GM23338 (cell line): Measurements from ENCODE around the gene CHN2. TPM values are rescaled to one million over a fixed set of nuclear protein-coding genes. Genes with fewer than 3 reads are reported as not detected.

Source experiments
- ATAC-seq: fragments of 200-7000 bp; cut with Tn5 transposase; 3 replicates; pipeline ENCODE4 v1.9.1; 2020
- DNase-seq: peaks from one replicate; pipeline ENCODE4 v3.0.0-alpha.2; 2015; ENCODE audit warnings: low spot score
- H2AFZ ChIP-seq: fragments of 200-600 bp; sonication (generic); 2 replicates; pipeline ENCODE4 v1.8.0; 2016; ENCODE audit warnings: antibody characterized with exemption, mild to moderate bottlenecking, moderate library complexity
- H3F3A ChIP-seq: fragments of 200-600 bp; sonication (generic); replicated peaks from 2 replicates; pipeline ENCODE4 v1.8.0; 2017; ENCODE audit warnings: antibody characterized with exemption, mixed run types, low read depth
- H3K27ac ChIP-seq: fragments of 200-600 bp; sonication (generic); 2 replicates; pipeline ENCODE4 v1.6.1; 2016; ENCODE audit warnings: low read depth
- H3K27me3 ChIP-seq: fragments of 200-600 bp; sonication (generic); 2 replicates; pipeline ENCODE4 v1.8.0; 2016; ENCODE audit warnings: mild to moderate bottlenecking, mixed run types, moderate library complexity; ENCODE audit not compliant: insufficient read depth
- H3K36me3 ChIP-seq: fragments of 200-600 bp; sonication (generic); 2 replicates; pipeline ENCODE4 v1.8.0; 2016; ENCODE audit warnings: mild to moderate bottlenecking; ENCODE audit not compliant: insufficient read depth
- H3K4me1 ChIP-seq: fragments of 200-600 bp; sonication (generic); 2 replicates; pipeline ENCODE4 v1.8.0; 2016; ENCODE audit warnings: mild to moderate bottlenecking, moderate library complexity; ENCODE audit not compliant: insufficient read depth
- H3K4me2 ChIP-seq: fragments of 200-600 bp; sonication (generic); 2 replicates; pipeline ENCODE4 v1.7.1; 2017; ENCODE audit warnings: mixed run types
- H3K4me3 ChIP-seq: fragments of 200-600 bp; sonication (generic); 2 replicates; pipeline ENCODE4 v1.6.1; 2016; ENCODE audit warnings: mixed run types
- H3K79me2 ChIP-seq: fragments of 200-600 bp; sonication (generic); replicated peaks from 2 replicates; pipeline ENCODE4 v1.8.0; 2017; ENCODE audit warnings: mild to moderate bottlenecking; ENCODE audit not compliant: insufficient read depth
- H3K9me2 ChIP-seq: fragments of 200-600 bp; sonication (generic); 2 replicates; pipeline ENCODE4 v1.8.0; 2017; ENCODE audit not compliant: insufficient read depth
- H4K20me1 ChIP-seq: fragments of 200-600 bp; sonication (generic); replicated peaks from 2 replicates; pipeline ENCODE4 v1.8.0; 2017; ENCODE audit warnings: mild to moderate bottlenecking; ENCODE audit not compliant: insufficient read depth
- H3K27ac Mint-ChIP-seq: 2 replicates; pipeline ENCODE4 v1.8.0; 2020; ENCODE audit warnings: inconsistent platforms, mild to moderate bottlenecking, moderate library complexity, mixed read lengths
- H3K27me3 Mint-ChIP-seq: 3 replicates; pipeline ENCODE4 v1.8.0; 2022; ENCODE audit warnings: low read depth, mild to moderate bottlenecking, moderate library complexity, mixed read lengths, inconsistent platforms; ENCODE audit not compliant: insufficient read depth, poor library complexity
- H3K36me3 Mint-ChIP-seq: 3 replicates; pipeline ENCODE4 v1.8.0; 2021; ENCODE audit warnings: low read depth, mild to moderate bottlenecking, inconsistent platforms, moderate library complexity, mixed read lengths
- H3K4me1 Mint-ChIP-seq: 3 replicates; pipeline ENCODE4 v1.8.0; 2020; ENCODE audit warnings: mild to moderate bottlenecking, inconsistent platforms, mixed read lengths
- H3K4me3 Mint-ChIP-seq: 3 replicates; pipeline ENCODE4 v1.8.0; 2021; ENCODE audit warnings: moderate library complexity, mild to moderate bottlenecking, inconsistent platforms, mixed read lengths
- H3K9me3 Mint-ChIP-seq: 3 replicates; pipeline ENCODE4 v1.8.0; 2020; ENCODE audit warnings: moderate library complexity, mild to moderate bottlenecking, inconsistent platforms, mixed read lengths
- CREB1 ChIP-seq: fragments of 250-450 bp; sonication (Bioruptor Pico); IDR thresholded peaks from 2 replicates; pipeline ENCODE4 v1.5.0; 2020; ENCODE audit warnings: low read depth, mild to moderate bottlenecking, moderate library complexity
- EZH2 ChIP-seq: fragments of 200-600 bp; sonication (generic); IDR thresholded peaks from one replicate; pipeline ENCODE4 v1.8.0; 2017; ENCODE audit warnings: antibody characterized with exemption, mild to moderate bottlenecking, low read depth; ENCODE audit not compliant: unreplicated experiment
- EZH2phosphoT487 ChIP-seq: fragments of 200-600 bp; sonication (generic); IDR thresholded peaks from one replicate; pipeline ENCODE4 v1.8.1; 2018; ENCODE audit warnings: antibody characterized with exemption; ENCODE audit not compliant: unreplicated experiment
- JUNB ChIP-seq: IDR thresholded peaks from one replicate; pipeline ENCODE4 v1.6.1; 2016; ENCODE audit warnings: antibody characterized with exemption; ENCODE audit not compliant: unreplicated experiment
- NANOG ChIP-seq: IDR thresholded peaks from 2 replicates; pipeline ENCODE4 v1.6.1; 2016; ENCODE audit warnings: antibody characterized with exemption, borderline replicate concordance
- POLR2AphosphoS5 ChIP-seq: IDR thresholded peaks from 2 replicates; pipeline ENCODE4 v1.6.1; 2016; ENCODE audit warnings: antibody characterized with exemption, low read depth
- STAT1 ChIP-seq: IDR thresholded peaks from one replicate; pipeline ENCODE4 v1.6.1; 2016; ENCODE audit warnings: antibody characterized with exemption; ENCODE audit not compliant: unreplicated experiment
- ZNF114 ChIP-seq: fragments of 250-450 bp; sonication (Bioruptor Pico); IDR thresholded peaks from 2 replicates; pipeline ENCODE4 v1.5.0; 2020; ENCODE audit warnings: mild to moderate bottlenecking, moderate library complexity
- ZNF331 ChIP-seq: fragments of 250-450 bp; sonication (Bioruptor Pico); IDR thresholded peaks from 2 replicates; pipeline ENCODE4 v1.5.0; 2020; ENCODE audit warnings: low read depth, mild to moderate bottlenecking, moderate library complexity
- polyA plus RNA-seq: library from polyadenylated mRNA; unstranded; fragments of >200 nt; fragmentation: Nextera tagmentation; extraction: Ambion mirVana; gene quantifications from 2 replicates; pipeline ENCODE4 v1.2.1, GENCODE V29; 2016
- total RNA-seq: library from RNA; depleted of rRNA; stranded (reverse); fragments of >200 nt; shearing (Covaris generic); gene quantifications from 2 replicates; pipeline ENCODE4 v1.2.3, GENCODE V29; 2014
- TF ChIP-seq, protein P1 (sequence below): fragments of 250-450 bp; sonication (Bioruptor Pico); IDR thresholded peaks from 2 replicates; pipeline ENCODE4 v1.5.0; 2020; ENCODE audit warnings: mild to moderate bottlenecking, moderate library complexity
- TF ChIP-seq, protein P2 (sequence below): IDR thresholded peaks from 2 replicates; pipeline ENCODE4 v1.6.1; 2016; ENCODE audit warnings: antibody characterized with exemption
- TF ChIP-seq, protein P3 (sequence below), 2 experiments: fragments of 200-600 bp in 1 of 2; sonication (generic) in 1 of 2; conservative IDR thresholded peaks; 2 replicates each; pipeline versions ENCODE4 v1.5.1 to v1.6.1; 2016 to 2017; ENCODE audit warnings: antibody characterized with exemption in 2 of 2, low read depth in 2 of 2, mild to moderate bottlenecking in 2 of 2, moderate library complexity in 1 of 2
- TF ChIP-seq, protein P4 (sequence below): IDR thresholded peaks from one replicate; pipeline ENCODE4 v1.6.1; 2018; ENCODE audit warnings: antibody characterized with exemption; ENCODE audit not compliant: unreplicated experiment

The CHN2 gene
- total and polyA plus RNA-seq, 2 experiments from 2014 or later: 6.1 to 7.5 TPM

DNA sequence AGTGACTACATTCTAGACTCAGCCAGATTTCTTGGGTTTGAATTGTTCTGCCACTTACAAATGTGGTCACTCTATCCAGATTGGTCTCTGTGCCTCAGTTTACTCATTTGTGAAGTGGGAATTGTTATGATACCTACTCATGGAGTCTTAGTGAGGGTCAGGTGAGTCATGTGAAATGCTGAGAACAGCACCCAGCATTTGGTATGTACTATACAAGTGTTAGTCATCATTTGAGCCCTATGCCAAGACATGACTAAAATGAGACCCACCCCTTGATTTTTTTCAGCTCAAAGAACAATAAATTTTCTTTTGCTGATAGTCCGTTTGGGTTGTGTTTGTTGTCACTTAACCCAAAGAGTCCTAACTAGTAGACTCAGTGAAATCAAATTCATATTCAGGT, 92.8 kb downstream of the CHN2 start:
- Histone ChIP-seq H3K4me1 (peaks cover 41% of the 10 kb centered on the region), H3K4me3 (no peak overlapping the region), H3K9me2 (no peaks in the 10 kb centered on the region), H3K27ac (no peak overlapping the region), H3K79me2 (no peaks in the 10 kb centered on the region), H3K27me3 (no peaks in the 10 kb centered on the region), H2AFZ (no peak overlapping the region), H3F3A (no peaks in the 10 kb centered on the region), H4K20me1 (no peaks in the 10 kb centered on the region), H3K4me2 (no peak overlapping the region), H3K36me3 (no peaks in the 10 kb centered on the region)
- DNase-seq: no peak
- Mint-ChIP-seq H3K27me3 (peaks cover 2% of the 10 kb centered on the region), H3K36me3 (no peaks in the 10 kb centered on the region), H3K9me3 (no peaks in the 10 kb centered on the region), H3K27ac (no peak overlapping the region), H3K4me1 (peaks cover 37% of the 10 kb centered on the region), H3K4me3 (no peak overlapping the region)
- ATAC-seq: no peak
- TF ChIP-seq EZH2phosphoT487 (no peak), EZH2 (no peak), JUNB (no peak), ZNF114 (CRISPR knock-in tag) (no peak), STAT1 (no peak), ZNF331 (CRISPR knock-in tag) (no peak), POLR2AphosphoS5 (no peak), NANOG (no peak), CREB1 (no peak)
- TF ChIP-seq, protein P1, sequence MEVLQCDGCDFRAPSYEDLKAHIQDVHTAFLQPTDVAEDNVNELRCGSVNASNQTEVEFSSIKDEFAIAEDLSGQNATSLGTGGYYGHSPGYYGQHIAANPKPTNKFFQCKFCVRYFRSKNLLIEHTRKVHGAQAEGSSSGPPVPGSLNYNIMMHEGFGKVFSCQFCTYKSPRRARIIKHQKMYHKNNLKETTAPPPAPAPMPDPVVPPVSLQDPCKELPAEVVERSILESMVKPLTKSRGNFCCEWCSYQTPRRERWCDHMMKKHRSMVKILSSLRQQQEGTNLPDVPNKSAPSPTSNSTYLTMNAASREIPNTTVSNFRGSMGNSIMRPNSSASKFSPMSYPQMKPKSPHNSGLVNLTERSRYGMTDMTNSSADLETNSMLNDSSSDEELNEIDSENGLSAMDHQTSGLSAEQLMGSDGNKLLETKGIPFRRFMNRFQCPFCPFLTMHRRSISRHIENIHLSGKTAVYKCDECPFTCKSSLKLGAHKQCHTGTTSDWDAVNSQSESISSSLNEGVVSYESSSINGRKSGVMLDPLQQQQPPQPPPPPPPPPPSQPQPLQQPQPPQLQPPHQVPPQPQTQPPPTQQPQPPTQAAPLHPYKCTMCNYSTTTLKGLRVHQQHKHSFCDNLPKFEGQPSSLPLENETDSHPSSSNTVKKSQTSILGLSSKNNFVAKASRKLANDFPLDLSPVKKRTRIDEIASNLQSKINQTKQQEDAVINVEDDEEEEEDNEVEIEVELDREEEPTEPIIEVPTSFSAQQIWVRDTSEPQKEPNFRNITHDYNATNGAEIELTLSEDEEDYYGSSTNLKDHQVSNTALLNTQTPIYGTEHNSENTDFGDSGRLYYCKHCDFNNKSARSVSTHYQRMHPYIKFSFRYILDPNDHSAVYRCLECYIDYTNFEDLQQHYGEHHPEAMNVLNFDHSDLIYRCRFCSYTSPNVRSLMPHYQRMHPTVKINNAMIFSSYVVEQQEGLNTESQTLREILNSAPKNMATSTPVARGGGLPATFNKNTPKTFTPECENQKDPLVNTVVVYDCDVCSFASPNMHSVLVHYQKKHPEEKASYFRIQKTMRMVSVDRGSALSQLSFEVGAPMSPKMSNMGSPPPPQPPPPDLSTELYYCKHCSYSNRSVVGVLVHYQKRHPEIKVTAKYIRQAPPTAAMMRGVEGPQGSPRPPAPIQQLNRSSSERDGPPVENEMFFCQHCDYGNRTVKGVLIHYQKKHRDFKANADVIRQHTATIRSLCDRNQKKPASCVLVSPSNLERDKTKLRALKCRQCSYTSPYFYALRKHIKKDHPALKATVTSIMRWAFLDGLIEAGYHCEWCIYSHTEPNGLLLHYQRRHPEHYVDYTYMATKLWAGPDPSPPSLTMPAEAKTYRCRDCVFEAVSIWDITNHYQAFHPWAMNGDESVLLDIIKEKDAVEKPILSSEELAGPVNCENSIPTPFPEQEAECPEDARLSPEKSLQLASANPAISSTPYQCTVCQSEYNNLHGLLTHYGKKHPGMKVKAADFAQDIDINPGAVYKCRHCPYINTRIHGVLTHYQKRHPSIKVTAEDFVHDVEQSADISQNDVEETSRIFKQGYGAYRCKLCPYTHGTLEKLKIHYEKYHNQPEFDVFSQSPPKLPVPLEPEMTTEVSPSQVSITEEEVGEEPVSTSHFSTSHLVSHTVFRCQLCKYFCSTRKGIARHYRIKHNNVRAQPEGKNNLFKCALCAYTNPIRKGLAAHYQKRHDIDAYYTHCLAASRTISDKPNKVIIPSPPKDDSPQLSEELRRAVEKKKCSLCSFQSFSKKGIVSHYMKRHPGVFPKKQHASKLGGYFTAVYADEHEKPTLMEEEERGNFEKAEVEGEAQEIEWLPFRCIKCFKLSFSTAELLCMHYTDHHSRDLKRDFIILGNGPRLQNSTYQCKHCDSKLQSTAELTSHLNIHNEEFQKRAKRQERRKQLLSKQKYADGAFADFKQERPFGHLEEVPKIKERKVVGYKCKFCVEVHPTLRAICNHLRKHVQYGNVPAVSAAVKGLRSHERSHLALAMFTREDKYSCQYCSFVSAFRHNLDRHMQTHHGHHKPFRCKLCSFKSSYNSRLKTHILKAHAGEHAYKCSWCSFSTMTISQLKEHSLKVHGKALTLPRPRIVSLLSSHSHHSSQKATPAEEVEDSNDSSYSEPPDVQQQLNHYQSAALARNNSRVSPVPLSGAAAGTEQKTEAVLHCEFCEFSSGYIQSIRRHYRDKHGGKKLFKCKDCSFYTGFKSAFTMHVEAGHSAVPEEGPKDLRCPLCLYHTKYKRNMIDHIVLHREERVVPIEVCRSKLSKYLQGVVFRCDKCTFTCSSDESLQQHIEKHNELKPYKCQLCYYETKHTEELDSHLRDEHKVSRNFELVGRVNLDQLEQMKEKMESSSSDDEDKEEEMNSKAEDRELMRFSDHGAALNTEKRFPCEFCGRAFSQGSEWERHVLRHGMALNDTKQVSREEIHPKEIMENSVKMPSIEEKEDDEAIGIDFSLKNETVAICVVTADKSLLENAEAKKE (CRISPR knock-in tag): no peak
- TF ChIP-seq, protein P2, sequence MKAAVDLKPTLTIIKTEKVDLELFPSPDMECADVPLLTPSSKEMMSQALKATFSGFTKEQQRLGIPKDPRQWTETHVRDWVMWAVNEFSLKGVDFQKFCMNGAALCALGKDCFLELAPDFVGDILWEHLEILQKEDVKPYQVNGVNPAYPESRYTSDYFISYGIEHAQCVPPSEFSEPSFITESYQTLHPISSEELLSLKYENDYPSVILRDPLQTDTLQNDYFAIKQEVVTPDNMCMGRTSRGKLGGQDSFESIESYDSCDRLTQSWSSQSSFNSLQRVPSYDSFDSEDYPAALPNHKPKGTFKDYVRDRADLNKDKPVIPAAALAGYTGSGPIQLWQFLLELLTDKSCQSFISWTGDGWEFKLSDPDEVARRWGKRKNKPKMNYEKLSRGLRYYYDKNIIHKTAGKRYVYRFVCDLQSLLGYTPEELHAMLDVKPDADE: no peak
- TF ChIP-seq, protein P3, sequence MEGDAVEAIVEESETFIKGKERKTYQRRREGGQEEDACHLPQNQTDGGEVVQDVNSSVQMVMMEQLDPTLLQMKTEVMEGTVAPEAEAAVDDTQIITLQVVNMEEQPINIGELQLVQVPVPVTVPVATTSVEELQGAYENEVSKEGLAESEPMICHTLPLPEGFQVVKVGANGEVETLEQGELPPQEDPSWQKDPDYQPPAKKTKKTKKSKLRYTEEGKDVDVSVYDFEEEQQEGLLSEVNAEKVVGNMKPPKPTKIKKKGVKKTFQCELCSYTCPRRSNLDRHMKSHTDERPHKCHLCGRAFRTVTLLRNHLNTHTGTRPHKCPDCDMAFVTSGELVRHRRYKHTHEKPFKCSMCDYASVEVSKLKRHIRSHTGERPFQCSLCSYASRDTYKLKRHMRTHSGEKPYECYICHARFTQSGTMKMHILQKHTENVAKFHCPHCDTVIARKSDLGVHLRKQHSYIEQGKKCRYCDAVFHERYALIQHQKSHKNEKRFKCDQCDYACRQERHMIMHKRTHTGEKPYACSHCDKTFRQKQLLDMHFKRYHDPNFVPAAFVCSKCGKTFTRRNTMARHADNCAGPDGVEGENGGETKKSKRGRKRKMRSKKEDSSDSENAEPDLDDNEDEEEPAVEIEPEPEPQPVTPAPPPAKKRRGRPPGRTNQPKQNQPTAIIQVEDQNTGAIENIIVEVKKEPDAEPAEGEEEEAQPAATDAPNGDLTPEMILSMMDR (conservative IDR thresholded peaks at IDR 0.05; ENCODE audit: low read depth in 2 of 2): no peak
- TF ChIP-seq, protein P4, sequence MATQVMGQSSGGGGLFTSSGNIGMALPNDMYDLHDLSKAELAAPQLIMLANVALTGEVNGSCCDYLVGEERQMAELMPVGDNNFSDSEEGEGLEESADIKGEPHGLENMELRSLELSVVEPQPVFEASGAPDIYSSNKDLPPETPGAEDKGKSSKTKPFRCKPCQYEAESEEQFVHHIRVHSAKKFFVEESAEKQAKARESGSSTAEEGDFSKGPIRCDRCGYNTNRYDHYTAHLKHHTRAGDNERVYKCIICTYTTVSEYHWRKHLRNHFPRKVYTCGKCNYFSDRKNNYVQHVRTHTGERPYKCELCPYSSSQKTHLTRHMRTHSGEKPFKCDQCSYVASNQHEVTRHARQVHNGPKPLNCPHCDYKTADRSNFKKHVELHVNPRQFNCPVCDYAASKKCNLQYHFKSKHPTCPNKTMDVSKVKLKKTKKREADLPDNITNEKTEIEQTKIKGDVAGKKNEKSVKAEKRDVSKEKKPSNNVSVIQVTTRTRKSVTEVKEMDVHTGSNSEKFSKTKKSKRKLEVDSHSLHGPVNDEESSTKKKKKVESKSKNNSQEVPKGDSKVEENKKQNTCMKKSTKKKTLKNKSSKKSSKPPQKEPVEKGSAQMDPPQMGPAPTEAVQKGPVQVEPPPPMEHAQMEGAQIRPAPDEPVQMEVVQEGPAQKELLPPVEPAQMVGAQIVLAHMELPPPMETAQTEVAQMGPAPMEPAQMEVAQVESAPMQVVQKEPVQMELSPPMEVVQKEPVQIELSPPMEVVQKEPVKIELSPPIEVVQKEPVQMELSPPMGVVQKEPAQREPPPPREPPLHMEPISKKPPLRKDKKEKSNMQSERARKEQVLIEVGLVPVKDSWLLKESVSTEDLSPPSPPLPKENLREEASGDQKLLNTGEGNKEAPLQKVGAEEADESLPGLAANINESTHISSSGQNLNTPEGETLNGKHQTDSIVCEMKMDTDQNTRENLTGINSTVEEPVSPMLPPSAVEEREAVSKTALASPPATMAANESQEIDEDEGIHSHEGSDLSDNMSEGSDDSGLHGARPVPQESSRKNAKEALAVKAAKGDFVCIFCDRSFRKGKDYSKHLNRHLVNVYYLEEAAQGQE: no peak
